Body of pancreas (tissue), 4 donors: Measurements from ENCODE around the gene CD52.

Experiments
- CTCF ChIP-seq, 7 experiments: fragments of 450-650 bp in 4 of 7; fragments of 200-600 bp in 3 of 7; sonication (generic) in 3 of 7; IDR thresholded peaks; one replicate each; pipeline ENCODE4 v1.5.1; 2016 to 2019; ENCODE audit warnings: antibody characterized with exemption in 7 of 7
- POLR2A ChIP-seq, 3 donors: fragments of 450-650 bp; IDR thresholded peaks; one replicate each; pipeline ENCODE4 v1.6.1; 2016; ENCODE audit warnings: antibody characterized with exemption in 3 of 3, mild to moderate bottlenecking in 2 of 3

GRCh38 chr1:26297791-26298124 is 20.0 kb upstream of the CD52 start:
- TF ChIP-seq CTCF (IDR thresholded peaks at IDR 0.05) (no peak), POLR2A (IDR thresholded peaks at IDR 0.05) (no peak)
